Adipocyte (in vitro differentiated cells): Measurements from ENCODE around the gene GPC1.

Experiments used
- DNase-seq: peaks from one replicate; pipeline ENCODE4 v3.0.0-alpha.2; 2015; ENCODE audit warnings: low read depth
- H3K27me3 ChIP-seq: replicated peaks from 2 replicates; pipeline ENCODE4 v1.7.0; 2013; ENCODE audit warnings: mild to moderate bottlenecking, low read length, moderate library complexity; ENCODE audit not compliant: control insufficient read depth, insufficient read depth
- H3K36me3 ChIP-seq: 2 replicates; pipeline ENCODE4 v1.7.0; 2013; ENCODE audit warnings: low read length, mild to moderate bottlenecking, moderate library complexity; ENCODE audit not compliant: control insufficient read depth, insufficient read depth, severe bottlenecking
- H3K4me1 ChIP-seq: 2 replicates; pipeline ENCODE4 v1.7.0; 2013; ENCODE audit warnings: mild to moderate bottlenecking, low read length, moderate library complexity; ENCODE audit not compliant: control insufficient read depth, insufficient read depth
- H3K4me3 ChIP-seq: 2 replicates; pipeline ENCODE4 v1.7.0; 2013; ENCODE audit warnings: mild to moderate bottlenecking, low read length, moderate library complexity
- H3K9ac ChIP-seq: 2 replicates; pipeline ENCODE4 v1.7.0; 2013; ENCODE audit warnings: mild to moderate bottlenecking, low read length, moderate library complexity
- H3K9me3 ChIP-seq: 2 replicates; pipeline ENCODE4 v1.7.0; 2013; ENCODE audit warnings: mild to moderate bottlenecking, low read length, moderate library complexity; ENCODE audit not compliant: control insufficient read depth

GPC1 gene

DNA sequence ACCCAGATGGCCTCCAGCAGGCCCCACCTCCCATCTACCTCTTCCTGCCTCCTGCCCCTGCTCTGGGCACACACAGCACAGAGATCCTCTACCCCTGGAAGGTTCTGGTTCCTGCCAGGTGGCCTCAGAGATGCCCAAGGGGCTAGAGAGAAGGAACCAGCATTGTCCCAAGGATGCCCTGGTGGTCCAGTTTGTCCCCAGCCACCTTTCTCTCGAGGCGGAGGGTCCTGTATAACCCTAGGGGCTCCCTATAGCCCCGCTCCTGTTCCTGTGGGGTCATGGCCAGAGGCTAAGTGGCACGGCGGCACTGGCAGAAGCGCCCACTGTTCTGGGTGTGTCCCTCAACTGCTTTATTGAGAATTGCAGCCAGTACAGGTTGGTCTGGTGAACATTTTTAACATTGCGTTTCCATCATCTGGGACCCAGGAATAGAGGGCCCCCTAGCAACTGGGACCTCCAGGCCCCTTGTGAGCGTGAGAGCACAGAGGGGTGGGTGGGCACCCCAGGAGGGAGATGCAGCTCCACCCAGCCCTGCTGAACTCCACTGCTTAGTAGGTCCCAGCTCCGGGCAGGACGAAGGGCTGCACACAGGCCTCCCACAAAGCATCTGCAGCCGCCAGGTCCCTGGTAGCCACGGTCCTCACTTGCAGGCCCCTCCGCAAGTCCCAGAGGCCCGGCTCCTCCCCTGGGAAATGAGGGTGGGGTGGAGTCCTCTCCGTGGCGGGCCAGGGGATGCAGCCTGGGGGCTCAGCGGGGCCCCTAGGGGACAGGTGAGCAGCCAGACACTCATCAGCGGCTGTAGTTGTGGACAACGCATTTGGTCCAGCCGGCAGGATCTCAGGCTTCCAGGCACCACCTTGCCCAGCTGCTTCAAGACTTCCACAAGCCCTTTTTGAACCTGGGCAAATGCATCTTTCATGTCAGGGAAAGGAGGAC lies 33.1 kb downstream of the GPC1 start:
- H3K36me3 ChIP-seq = peaks cover 37% of the 10 kb centered on the region
- H3K27me3 ChIP-seq = no peaks in the 10 kb centered on the region
- H3K4me3 ChIP-seq = no peak overlapping the region
- no peaks in the 10 kb centered on the region for H3K4me1 ChIP-seq
- no peak for DNase-seq
- H3K9ac ChIP-seq = no peak overlapping the region
- peaks cover 6% of the 10 kb centered on the region for H3K9me3 ChIP-seq

- Histone ChIP-seq H3K9ac (no peak overlapping the region), H3K27me3 (no peaks in the 10 kb centered on the region), H3K36me3 (peaks cover 30% of the 10 kb centered on the region), H3K4me1 (no peaks in the 10 kb centered on the region), H3K9me3 (peaks cover 9% of the 10 kb centered on the region), H3K4me3 (no peak overlapping the region)
- DNase-seq = no peak
Observed at GRCh38 chr2:240469239-240469636, 33.8 kb downstream of the GPC1 start.

GRCh38 chr2:240469740-240470139 lies 34.3 kb downstream of the GPC1 start:
- DNase-seq = no peak
- Histone ChIP-seq H3K27me3 (no peaks in the 10 kb centered on the region), H3K36me3 (peaks cover 25% of the 10 kb centered on the region), H3K4me3 (no peak overlapping the region), H3K4me1 (no peaks in the 10 kb centered on the region), H3K9me3 (peaks cover 9% of the 10 kb centered on the region), H3K9ac (no peak overlapping the region)

- Histone ChIP-seq H3K4me3 (no peak overlapping the region), H3K36me3 (peaks cover under 1% of the 10 kb centered on the region), H3K27me3 (no peaks in the 10 kb centered on the region), H3K9me3 (peaks cover 17% of the 10 kb centered on the region), H3K9ac (no peak overlapping the region), H3K4me1 (no peaks in the 10 kb centered on the region)
- DNase-seq = no peak
Observed at GRCh38 chr2:240472078-240472790, 36.8 kb downstream of the GPC1 start.

DNA sequence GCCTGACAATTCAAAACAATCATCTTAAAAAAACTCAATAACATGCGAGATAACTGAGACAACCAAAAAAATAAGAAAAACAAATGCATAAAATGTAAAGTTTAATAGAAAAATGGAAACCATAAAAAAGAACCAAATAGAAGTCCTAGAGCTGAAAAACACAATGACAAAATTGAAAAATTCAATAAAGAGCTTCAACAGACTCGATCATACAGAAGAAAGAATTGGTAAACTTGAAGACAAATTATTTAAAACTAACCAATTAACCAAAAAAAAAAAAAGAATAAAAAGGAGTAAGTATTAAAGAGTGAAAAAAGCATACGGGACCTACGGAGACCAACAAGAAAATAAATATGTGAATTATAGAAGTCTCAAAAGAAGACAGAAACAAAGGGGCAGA lies 37.7 kb downstream of the GPC1 start:
- no peak for DNase-seq
- Histone ChIP-seq H3K27me3 (no peaks in the 10 kb centered on the region), H3K4me3 (peak overlapping the region; percentile 15), H3K4me1 (no peaks in the 10 kb centered on the region), H3K36me3 (no peaks in the 10 kb centered on the region), H3K9me3 (peaks cover 17% of the 10 kb centered on the region), H3K9ac (no peak overlapping the region)

GRCh38 chr2:240477916-240478315 lies 42.5 kb downstream of the GPC1 start:
- Histone ChIP-seq H3K9me3 (peaks cover 17% of the 10 kb centered on the region), H3K4me3 (no peak overlapping the region), H3K4me1 (no peaks in the 10 kb centered on the region), H3K27me3 (peaks cover 9% of the 10 kb centered on the region), H3K36me3 (no peaks in the 10 kb centered on the region), H3K9ac (no peak overlapping the region)
- no peak for DNase-seq

DNA sequence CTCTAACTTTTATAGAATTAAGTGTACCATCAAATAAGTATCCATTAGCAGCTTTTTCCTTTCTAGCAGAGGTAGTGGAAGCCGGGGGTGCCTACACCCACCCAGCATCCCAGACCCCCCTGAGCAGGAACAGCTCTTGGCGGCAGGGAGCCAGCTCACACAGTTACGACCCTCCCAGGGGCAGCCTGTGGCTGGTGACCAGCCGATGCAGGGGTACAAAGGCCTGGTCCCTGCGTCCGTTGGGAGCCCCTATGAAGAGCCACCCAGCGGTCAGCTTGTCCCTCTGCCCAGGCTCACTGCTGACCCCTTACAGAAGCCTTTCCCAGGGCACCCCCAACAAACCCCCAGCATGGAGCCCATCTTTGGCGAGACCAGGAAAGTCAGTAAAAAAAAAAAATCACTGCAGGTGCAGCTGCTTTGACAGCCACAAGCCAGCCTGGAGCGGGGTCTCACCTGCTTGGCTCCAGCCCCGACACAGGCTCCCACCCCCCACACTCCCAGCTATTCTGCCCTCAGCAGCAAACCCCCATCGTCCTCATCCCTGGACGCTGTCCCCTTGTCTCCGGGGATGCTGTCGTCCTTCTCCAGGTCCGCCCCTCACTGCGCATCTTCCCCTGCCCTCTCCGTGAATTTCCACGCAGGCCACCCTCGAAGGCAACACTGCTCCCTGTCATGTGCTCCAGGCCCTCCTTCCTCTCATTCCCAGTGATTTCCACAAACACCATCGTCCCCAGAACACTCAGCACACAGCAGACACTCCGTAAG lies 43.1 kb downstream of the GPC1 start:
- H3K9me3 ChIP-seq = peaks cover 11% of the 10 kb centered on the region
- no peak for DNase-seq
- no peak overlapping the region for H3K9ac ChIP-seq
- H3K27me3 ChIP-seq = peaks cover 9% of the 10 kb centered on the region
- H3K36me3 ChIP-seq = no peaks in the 10 kb centered on the region
- no peaks in the 10 kb centered on the region for H3K4me1 ChIP-seq
- no peak overlapping the region for H3K4me3 ChIP-seq

DNA sequence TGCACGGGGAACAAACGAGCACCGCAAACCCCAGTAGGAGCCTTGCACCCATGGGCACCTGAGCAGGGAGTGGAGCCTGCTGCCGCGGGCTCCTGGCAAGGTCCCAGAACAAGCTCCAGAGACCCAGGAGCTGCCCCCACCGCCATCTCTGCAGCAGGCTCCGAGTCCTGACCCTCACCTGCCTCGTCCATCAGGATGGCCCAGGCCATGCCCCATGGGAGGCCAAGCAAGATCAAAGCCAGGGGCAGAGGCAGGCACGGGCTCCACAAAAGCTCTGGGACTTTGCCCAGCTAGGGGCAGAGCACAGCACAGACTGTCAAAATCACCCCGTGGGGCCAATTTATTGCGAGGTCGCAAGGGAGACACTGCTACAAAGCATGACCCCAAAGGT lies 43.6 kb downstream of the GPC1 start:
- H3K9ac ChIP-seq = no peak overlapping the region
- no peaks in the 10 kb centered on the region for H3K4me1 ChIP-seq
- no peak for DNase-seq
- H3K27me3 ChIP-seq = peaks cover 9% of the 10 kb centered on the region
- H3K4me3 ChIP-seq = no peak overlapping the region
- H3K36me3 ChIP-seq = no peaks in the 10 kb centered on the region
- peaks cover 8% of the 10 kb centered on the region for H3K9me3 ChIP-seq

- DNase-seq = no peak
- H3K36me3 ChIP-seq = no peaks in the 10 kb centered on the region
- no peak overlapping the region for H3K9ac ChIP-seq
- peaks cover 9% of the 10 kb centered on the region for H3K27me3 ChIP-seq
- H3K9me3 ChIP-seq = peaks cover 4% of the 10 kb centered on the region
- H3K4me1 ChIP-seq = no peaks in the 10 kb centered on the region
- H3K4me3 ChIP-seq = no peak overlapping the region
Observed at GRCh38 chr2:240480834-240481623, 45.6 kb downstream of the GPC1 start.

DNA sequence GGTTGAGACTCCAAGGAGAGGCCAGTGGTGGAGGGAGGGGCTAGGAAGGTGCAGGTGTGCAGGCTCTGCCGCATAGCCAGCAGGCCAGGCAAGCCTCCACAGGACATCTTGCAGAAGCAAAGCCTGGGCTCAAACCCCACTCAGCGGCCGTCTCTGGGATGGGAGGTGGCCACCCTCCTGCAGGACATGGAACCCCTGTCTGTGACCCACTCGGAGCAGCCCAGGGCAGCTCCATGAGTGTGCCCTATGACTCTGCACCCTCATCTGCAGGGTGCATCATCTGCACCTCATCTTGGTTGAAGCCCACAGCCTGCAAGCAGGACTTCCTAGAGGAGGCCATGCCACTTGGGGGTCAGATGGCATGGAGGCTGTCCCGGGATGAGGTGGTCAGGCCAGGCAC lies 46.3 kb downstream of the GPC1 start:
- H3K9me3 ChIP-seq = peaks cover 5% of the 10 kb centered on the region
- no peak for DNase-seq
- H3K36me3 ChIP-seq = no peaks in the 10 kb centered on the region
- H3K4me1 ChIP-seq = no peaks in the 10 kb centered on the region
- H3K9ac ChIP-seq = no peak overlapping the region
- H3K27me3 ChIP-seq = peaks cover 9% of the 10 kb centered on the region
- no peak overlapping the region for H3K4me3 ChIP-seq
